ENCODE data around the gene PCDHA3.

- no peak for TF ChIP-seq CTCF (tag by site-specific recombination; IDR thresholded peaks at IDR 0.05)
- TF ChIP-seq, protein P1, sequence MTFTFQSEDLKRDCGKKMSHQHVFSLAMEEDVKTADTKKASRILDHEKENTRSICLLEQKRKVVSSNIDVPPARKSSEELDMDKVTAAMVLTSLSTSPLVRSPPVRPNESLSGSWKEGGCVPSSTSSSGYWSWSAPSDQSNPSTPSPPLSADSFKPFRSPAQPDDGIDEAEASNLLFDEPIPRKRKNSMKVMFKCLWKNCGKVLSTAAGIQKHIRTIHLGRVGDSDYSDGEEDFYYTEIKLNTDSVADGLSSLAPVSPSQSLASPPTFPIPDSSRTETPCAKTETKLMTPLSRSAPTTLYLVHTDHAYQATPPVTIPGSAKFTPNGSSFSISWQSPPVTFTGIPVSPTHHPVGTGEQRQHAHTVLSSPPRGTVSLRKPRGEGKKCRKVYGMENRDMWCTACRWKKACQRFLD (tag by site-specific recombination; IDR thresholded peaks at IDR 0.05) = no peak
- TF ChIP-seq KLF16 (tag by site-specific recombination; IDR thresholded peaks at IDR 0.05) = no peak
- no peak for TF ChIP-seq TCF7L2 (IDR thresholded peaks at IDR 0.05; ENCODE audit: borderline replicate concordance, low read depth, low read length)
- no peak for TF ChIP-seq ZNF768 (tag by site-specific recombination; IDR thresholded peaks at IDR 0.05)
- no peak for TF ChIP-seq ZBTB8A (tag by site-specific recombination; IDR thresholded peaks at IDR 0.05)
- no peak for TF ChIP-seq ZFHX2 (tag by site-specific recombination; conservative IDR thresholded peaks at IDR 0.05)
- no peak for TF ChIP-seq HOXA7 (CRISPR knock-in tag; IDR thresholded peaks at IDR 0.05; ENCODE audit: borderline replicate concordance)
- TF ChIP-seq PRDM4 (tag by site-specific recombination; IDR thresholded peaks at IDR 0.05) = no peak
- TF ChIP-seq WT1 (tag by site-specific recombination; IDR thresholded peaks at IDR 0.05) = no peak
- no peak for TF ChIP-seq KLF9 (tag by site-specific recombination; IDR thresholded peaks at IDR 0.05; ENCODE audit: low read depth)
- no peak for TF ChIP-seq YY1 (tag by site-specific recombination; IDR thresholded peaks at IDR 0.05)
- no peak for TF ChIP-seq ZNF521 (tag by site-specific recombination; IDR thresholded peaks at IDR 0.05)
Observed at GRCh38 chr5:140802781-140803271, 2.0 kb downstream of the PCDHA3 start.

Measured in HEK293 (cell line).